RWPE2 (cell line): ENCODE results near the gene RRAD.

Experiments
- ATAC-seq: fragments of 200-7000 bp; cut with Tn5 transposase; 3 replicates; pipeline ENCODE4 v1.9.1; 2021; ENCODE audit warnings: low read depth
- DNase-seq: peaks from one replicate; pipeline ENCODE4 v3.0.0-alpha.2; 2020; ENCODE audit warnings: low spot score
- H3K27ac ChIP-seq: fragments of 450-650 bp; 2 replicates; pipeline ENCODE4 v1.5.1; 2017; ENCODE audit warnings: mild to moderate bottlenecking; ENCODE audit not compliant: poor library complexity, severe bottlenecking
- H3K27me3 ChIP-seq: fragments of 250-450 bp; sonication (Bioruptor Pico); 2 replicates; pipeline ENCODE4 v1.5.1; 2021; ENCODE audit warnings: mild to moderate bottlenecking, moderate library complexity; ENCODE audit not compliant: insufficient read depth, poor library complexity, severe bottlenecking
- H3K36me3 ChIP-seq: fragments of 250-450 bp; sonication (Bioruptor Pico); 2 replicates; pipeline ENCODE4 v1.5.1; 2020; ENCODE audit warnings: low read depth, mild to moderate bottlenecking, moderate library complexity
- H3K4me1 ChIP-seq: fragments of 250-450 bp; sonication (Bioruptor Pico); 2 replicates; pipeline ENCODE4 v1.5.1; 2021; ENCODE audit warnings: mild to moderate bottlenecking, moderate library complexity; ENCODE audit not compliant: insufficient read depth, poor library complexity, severe bottlenecking
- H3K4me3 ChIP-seq: fragments of 250-450 bp; sonication (Bioruptor Pico); 2 replicates; pipeline ENCODE4 v1.5.1; 2021; ENCODE audit warnings: mild to moderate bottlenecking, moderate library complexity; ENCODE audit not compliant: severe bottlenecking
- H3K9me3 ChIP-seq: fragments of 250-450 bp; sonication (Bioruptor Pico); 2 replicates; pipeline ENCODE4 v1.5.1; 2021; ENCODE audit warnings: mild to moderate bottlenecking, moderate library complexity; ENCODE audit not compliant: severe bottlenecking
- TF ChIP-seq, protein P1 (sequence below): fragments of 450-650 bp; IDR thresholded peaks from one replicate; pipeline ENCODE4 v1.5.1; 2017; ENCODE audit warnings: mild to moderate bottlenecking, moderate library complexity; ENCODE audit not compliant: poor library complexity, severe bottlenecking

Gene RRAD

DNA sequence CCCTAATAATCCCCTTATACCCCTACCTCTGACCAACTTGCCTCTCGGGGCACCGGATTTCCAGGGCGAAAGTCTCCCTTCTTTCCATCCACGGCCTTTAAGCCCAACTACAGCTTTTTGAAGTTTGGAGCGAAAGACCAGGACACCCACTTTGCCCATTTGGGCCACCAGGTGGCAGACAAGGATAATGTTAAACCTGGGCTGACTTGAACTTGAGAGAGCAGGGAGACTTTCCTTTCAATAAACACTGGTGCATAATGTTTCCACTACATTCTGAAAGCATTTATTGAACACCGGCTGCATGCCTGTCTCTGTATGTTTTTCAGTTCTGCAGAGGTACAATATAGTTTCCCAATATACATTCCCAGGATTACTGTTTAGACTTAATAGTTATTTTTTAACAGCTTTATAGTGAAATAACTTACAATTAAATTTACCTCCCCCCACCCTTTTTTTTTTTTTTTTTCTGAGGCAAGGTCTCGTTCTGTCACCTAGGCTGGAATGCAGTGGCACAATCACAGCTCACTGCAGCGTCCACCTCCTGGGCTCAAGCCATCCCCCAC is 28.8 kb upstream of the RRAD start:
- Histone ChIP-seq H3K4me1 (peaks cover 12% of the 10 kb centered on the region), H3K27me3 (no peaks in the 10 kb centered on the region), H3K27ac (peak overlapping the region; percentile 36), H3K4me3 (no peak overlapping the region), H3K9me3 (no peaks in the 10 kb centered on the region), H3K36me3 (no peaks in the 10 kb centered on the region)
- DNase-seq = no peak
- ATAC-seq = peak; percentile 83
- TF ChIP-seq, protein P1, sequence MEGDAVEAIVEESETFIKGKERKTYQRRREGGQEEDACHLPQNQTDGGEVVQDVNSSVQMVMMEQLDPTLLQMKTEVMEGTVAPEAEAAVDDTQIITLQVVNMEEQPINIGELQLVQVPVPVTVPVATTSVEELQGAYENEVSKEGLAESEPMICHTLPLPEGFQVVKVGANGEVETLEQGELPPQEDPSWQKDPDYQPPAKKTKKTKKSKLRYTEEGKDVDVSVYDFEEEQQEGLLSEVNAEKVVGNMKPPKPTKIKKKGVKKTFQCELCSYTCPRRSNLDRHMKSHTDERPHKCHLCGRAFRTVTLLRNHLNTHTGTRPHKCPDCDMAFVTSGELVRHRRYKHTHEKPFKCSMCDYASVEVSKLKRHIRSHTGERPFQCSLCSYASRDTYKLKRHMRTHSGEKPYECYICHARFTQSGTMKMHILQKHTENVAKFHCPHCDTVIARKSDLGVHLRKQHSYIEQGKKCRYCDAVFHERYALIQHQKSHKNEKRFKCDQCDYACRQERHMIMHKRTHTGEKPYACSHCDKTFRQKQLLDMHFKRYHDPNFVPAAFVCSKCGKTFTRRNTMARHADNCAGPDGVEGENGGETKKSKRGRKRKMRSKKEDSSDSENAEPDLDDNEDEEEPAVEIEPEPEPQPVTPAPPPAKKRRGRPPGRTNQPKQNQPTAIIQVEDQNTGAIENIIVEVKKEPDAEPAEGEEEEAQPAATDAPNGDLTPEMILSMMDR = peak; percentile 93

GRCh38 chr16:66953462-66954096 is 28.2 kb upstream of the RRAD start:
- H3K27ac ChIP-seq = peak overlapping the region; percentile 36
- no peaks in the 10 kb centered on the region for H3K36me3 ChIP-seq
- ATAC-seq = peak; percentile 78

GRCh38 chr16:66952430-66953110 is 27.2 kb upstream of the RRAD start:
- Histone ChIP-seq H3K4me3 (no peak overlapping the region), H3K27me3 (no peaks in the 10 kb centered on the region), H3K4me1 (peaks cover 12% of the 10 kb centered on the region), H3K9me3 (no peaks in the 10 kb centered on the region), H3K36me3 (no peaks in the 10 kb centered on the region), H3K27ac (peak overlapping the region; percentile 36)
- no peak for ATAC-seq
- TF ChIP-seq, protein P1 = no peak
- DNase-seq = no peak

More at GRCh38 chr16:66953462-66954096, 28.2 kb upstream of the RRAD start:
- DNase-seq = no peak
- H3K9me3 ChIP-seq = no peaks in the 10 kb centered on the region
- H3K4me3 ChIP-seq = no peak overlapping the region
- TF ChIP-seq, protein P1 = no peak
- H3K4me1 ChIP-seq = peaks cover 12% of the 10 kb centered on the region
- no peaks in the 10 kb centered on the region for H3K27me3 ChIP-seq

GRCh38 chr16:66950971-66951790 is 25.8 kb upstream of the RRAD start:
- Histone ChIP-seq H3K9me3 (no peaks in the 10 kb centered on the region), H3K36me3 (no peaks in the 10 kb centered on the region), H3K27ac (no peak overlapping the region), H3K4me3 (no peak overlapping the region), H3K27me3 (no peaks in the 10 kb centered on the region), H3K4me1 (peaks cover 12% of the 10 kb centered on the region)
- TF ChIP-seq, protein P1 = no peak
- DNase-seq (no peak), ATAC-seq (no peak)
